Pancreas (tissue), 10 donors: Measurements from ENCODE around the gene MAN2A2. TPM values are rescaled to one million over a fixed set of nuclear protein-coding genes. Genes with fewer than 3 reads are reported as not detected.

Experiments
- ATAC-seq, 4 donors: fragments of 200-7000 bp; cut with Tn5 transposase; one replicate each; pipeline versions ENCODE4 v1.8.0 to v1.9.1; 2020; ENCODE audit warnings: mild to moderate bottlenecking in 4 of 4, moderate library complexity in 4 of 4
- DNase-seq, 6 donors: peaks; one replicate each; pipeline ENCODE4 v3.0.0-alpha.2; 2020
- FAIRE-seq: peaks from 2 replicates; lab custom pipeline; 2012; peaks lifted over from hg19 to GRCh38; lab: Jason Lieb, UNC
- H3K27ac ChIP-seq, 4 donors: fragments of 200-600 bp; sonication (generic); 1 replicate in 3 of 4; 2 replicates in 1 of 4; pipeline versions ENCODE4 v1.5.0 to v1.8.0; 2020
- H3K27me3 ChIP-seq, 4 donors: fragments of 200-600 bp; one replicate each; pipeline ENCODE4 v1.8.0; 2021
- H3K36me3 ChIP-seq, 3 donors: fragments of 200-600 bp; sonication (generic) in 1 of 3; one replicate each; pipeline versions ENCODE4 v1.5.0 to v1.8.0; 2020 to 2021
- H3K4me1 ChIP-seq, 3 donors: fragments of 200-600 bp; one replicate each; pipeline ENCODE4 v1.8.0; 2021
- H3K4me3 ChIP-seq, 4 donors: fragments of 200-600 bp; sonication (generic) in 2 of 4; one replicate each; pipeline versions ENCODE4 v1.5.0 to v1.8.0; 2020 to 2021
- H3K9me3 ChIP-seq, 4 donors: fragments of 200-600 bp; one replicate each; pipeline ENCODE4 v1.8.0; 2021
- CTCF ChIP-seq, 4 donors: fragments of 200-600 bp; sonication (generic) in 3 of 4; IDR thresholded peaks; one replicate each; pipeline versions ENCODE4 v1.5.0 to v1.8.0; 2021; ENCODE audit warnings: antibody characterized with exemption in 4 of 4
- WGBS, 2 donors: extraction: QIAGEN DNeasy Blood & Tissue Kit; methylation state at CpG; one replicate each; pipeline ENCODE4 v1.1.7; 2013; 5-methylcytosine and 5-hydroxymethylcytosine counted together
- intact Hi-C, 3 donors: fragments of 100-400 bp; cut with DNase I; formaldehyde crosslinking; loops; one replicate each; pipeline versions ENCODE4 v1.11.1 to v1.14.2; 2022
- polyA plus RNA-seq, 2 donors: library from polyadenylated mRNA; stranded (reverse); fragments of 200-250 nt; gene quantifications; one replicate each; pipeline ENCODE4 v1.2.3, GENCODE V29; 2013
- total RNA-seq, 6 donors: library from RNA; stranded (reverse); fragmentation: NEBNext Ultra II Directional in 4 of 6; extraction: Animal tissue kit (Norgen Biotek cat#: 25700) in 4 of 6; gene quantifications; one replicate each; pipeline versions ENCODE4 v1.2.1 to v1.2.4, GENCODE V29; 2021 to 2023
- donor health status: healthy with polysubstance abuse.
- donor health status: DM: no; HTN: no; CAD: no; lungs with moderate emphysema.
- donor health status: DM: no; HTN: no; CAD: no.
- donor health status: control.
- donor health status: control.
- donor health status: Bipolar disorder and iron deficiency.
- donor health status: DM: yes; HTN: yes; CAD: no.
- donor health status: DM: no; HTN: no; CAD: no.
- donor health status: DM: no; HTN: no; CAD: no.
- donor health status: DM: yes; HTN: yes; CAD: no.

Gene MAN2A2
- total and polyA plus RNA-seq, 8 donors = 56.6 to 118 (median 67.7) TPM

- intact Hi-C loops = loop anchor here in 1 of 3 donors (5.0 kb wide), 1 partner anchor 226 kb away; no protein-coding TSS in a partner anchor
- Histone ChIP-seq H3K27ac (no peak overlapping the region), H3K4me1 (peaks cover 2 to 29% (median 13%) of the 10 kb centered on the region in 3 donors), H3K36me3 (peaks cover 14 to 67% (median 61%) of the 10 kb centered on the region in 3 donors), H3K4me3 (no peak overlapping the region), H3K9me3 (no peaks in the 10 kb centered on the region), H3K27me3 (no peaks in the 10 kb centered on the region)
- peak in 3 of 6 donors; percentile 50 to 68 (median 57) for DNase-seq
- ATAC-seq = no peak
- 81 to 84% methylated on average over 15 of the region's 15 CpGs for WGBS, 2 donors
- no peak for FAIRE-seq
- TF ChIP-seq CTCF (IDR thresholded peaks at IDR 0.05) = no peak
Measured at GRCh38 chr15:90878660-90879059, 24.4 kb upstream of the MAN2A2 start.

DNA sequence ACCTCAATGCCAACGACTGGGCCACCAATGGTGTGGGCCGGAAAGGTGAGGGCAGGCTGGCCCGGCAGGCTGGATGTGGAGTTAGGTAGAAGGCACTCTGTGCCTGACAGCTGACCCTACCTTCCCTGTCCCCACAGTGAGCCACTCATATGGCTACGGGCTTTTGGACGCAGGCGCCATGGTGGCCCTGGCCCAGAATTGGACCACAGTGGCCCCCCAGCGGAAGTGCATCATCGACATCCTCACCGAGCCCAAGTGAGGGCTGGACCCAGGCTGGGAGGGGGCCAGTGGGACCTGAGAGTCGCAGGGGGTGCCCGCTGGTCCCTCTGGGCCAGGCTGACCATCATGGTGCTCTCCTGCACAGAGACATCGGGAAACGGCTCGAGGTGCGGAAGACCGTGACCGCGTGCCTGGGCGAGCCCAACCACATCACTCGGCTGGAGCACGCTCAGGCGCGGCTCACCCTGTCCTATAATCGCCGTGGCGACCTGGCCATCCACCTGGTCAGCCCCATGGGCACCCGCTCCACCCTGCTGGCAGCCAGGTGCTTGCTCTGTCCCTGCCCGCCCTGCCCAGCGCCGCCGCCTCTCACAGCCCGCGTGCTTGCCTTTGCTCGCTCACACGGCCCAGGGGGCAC lies 23.3 kb upstream of the MAN2A2 start:
- Histone ChIP-seq H3K36me3 (peaks cover 14 to 67% (median 61%) of the 10 kb centered on the region in 3 donors), H3K27ac (no peak overlapping the region), H3K4me3 (no peak overlapping the region), H3K27me3 (no peaks in the 10 kb centered on the region), H3K4me1 (peaks cover 0 to 22% (median 4%) of the 10 kb centered on the region in 3 donors), H3K9me3 (no peaks in the 10 kb centered on the region)
- FAIRE-seq (no peak), ATAC-seq (no peak), DNase-seq (peak in 3 of 6 donors; percentile 46 to 69 (median 57))
- intact Hi-C loops = loop anchor here in 1 of 3 donors (5.0 kb wide), 1 partner anchor 228 kb away; no protein-coding TSS in a partner anchor
- 92 to 93% methylated on average over 35 of the region's 35 CpGs for WGBS, 2 donors
- TF ChIP-seq CTCF (IDR thresholded peaks at IDR 0.05) = no peak

DNA sequence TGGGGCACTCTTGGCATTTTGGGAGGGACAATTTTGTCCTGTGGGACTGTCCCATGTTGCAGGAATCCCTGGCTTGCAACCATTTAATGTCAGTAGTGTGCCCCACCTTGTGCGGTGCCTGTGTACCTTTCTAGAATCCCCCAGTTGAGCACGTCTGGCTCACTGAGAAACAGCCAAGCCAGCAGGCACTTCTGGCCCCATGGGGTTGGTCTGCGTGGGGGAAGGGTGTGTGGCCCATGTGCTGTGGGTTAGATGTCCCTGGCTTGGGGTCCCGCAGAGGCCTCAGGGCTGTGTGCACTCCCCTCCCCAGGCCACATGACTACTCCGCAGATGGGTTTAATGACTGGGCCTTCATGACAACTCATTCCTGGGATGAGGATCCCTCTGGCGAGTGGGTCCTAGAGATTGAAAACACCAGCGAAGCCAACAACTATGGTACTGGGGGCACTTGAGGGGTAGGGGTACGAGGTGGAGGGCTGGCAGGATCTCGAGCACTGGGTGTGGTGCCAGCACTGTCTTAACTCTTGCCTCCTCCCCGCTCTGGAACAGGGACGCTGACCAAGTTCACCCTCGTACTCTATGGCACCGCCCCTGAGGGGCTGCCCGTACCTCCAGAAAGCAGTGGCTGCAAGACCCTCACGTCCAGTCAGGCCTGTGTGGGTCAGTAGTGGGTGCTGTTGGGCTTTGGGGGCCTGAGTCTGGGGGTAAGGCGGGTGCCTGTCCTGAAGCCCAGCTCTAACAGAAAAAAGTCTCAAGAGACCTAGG lies 22.5 kb upstream of the MAN2A2 start:
- intact Hi-C loops = no loop called here
- no peak for TF ChIP-seq CTCF (IDR thresholded peaks at IDR 0.05)
- Histone ChIP-seq H3K36me3 (peaks cover 14 to 66% (median 61%) of the 10 kb centered on the region in 3 donors), H3K4me3 (no peak overlapping the region), H3K27me3 (no peaks in the 10 kb centered on the region), H3K27ac (no peak overlapping the region), H3K9me3 (no peaks in the 10 kb centered on the region), H3K4me1 (peaks cover 0 to 15% (median 0%) of the 10 kb centered on the region in 3 donors)
- WGBS, 2 donors = 86 to 94% methylated on average over 16 of the region's 16 CpGs
- peak in 1 of 6 donors; percentile 40 for DNase-seq
- no peak for ATAC-seq
- FAIRE-seq = no peak

DNA sequence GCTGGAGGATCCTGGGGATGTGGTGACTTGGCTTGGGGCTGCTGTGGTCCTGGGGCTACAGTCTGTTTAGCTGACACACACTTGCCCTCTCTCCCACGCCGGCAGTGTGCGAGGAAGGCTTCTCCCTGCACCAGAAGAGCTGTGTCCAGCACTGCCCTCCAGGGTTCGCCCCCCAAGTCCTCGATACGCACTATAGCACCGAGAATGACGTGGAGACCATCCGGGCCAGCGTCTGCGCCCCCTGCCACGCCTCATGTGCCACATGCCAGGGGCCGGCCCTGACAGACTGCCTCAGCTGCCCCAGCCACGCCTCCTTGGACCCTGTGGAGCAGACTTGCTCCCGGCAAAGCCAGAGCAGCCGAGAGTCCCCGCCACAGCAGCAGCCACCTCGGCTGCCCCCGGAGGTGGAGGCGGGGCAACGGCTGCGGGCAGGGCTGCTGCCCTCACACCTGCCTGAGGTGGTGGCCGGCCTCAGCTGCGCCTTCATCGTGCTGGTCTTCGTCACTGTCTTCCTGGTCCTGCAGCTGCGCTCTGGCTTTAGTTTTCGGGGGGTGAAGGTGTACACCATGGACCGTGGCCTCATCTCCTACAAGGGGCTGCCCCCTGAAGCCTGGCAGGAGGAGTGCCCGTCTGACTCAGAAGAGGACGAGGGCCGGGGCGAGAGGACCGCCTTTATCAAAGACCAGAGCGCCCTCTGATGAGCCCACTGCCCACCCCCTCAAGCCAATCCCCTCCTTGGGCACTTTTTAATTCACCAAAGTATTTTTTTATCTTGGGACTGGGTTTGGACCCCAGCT lies 21.7 kb upstream of the MAN2A2 start:
- Histone ChIP-seq H3K27ac (no peak overlapping the region), H3K9me3 (no peaks in the 10 kb centered on the region), H3K36me3 (peaks cover 13 to 58% (median 53%) of the 10 kb centered on the region in 3 donors), H3K4me1 (peaks cover 0 to 20% (median 0%) of the 10 kb centered on the region in 3 donors), H3K27me3 (no peaks in the 10 kb centered on the region), H3K4me3 (no peak overlapping the region)
- no peak for ATAC-seq
- WGBS, 2 donors = 84 to 85% methylated on average over 32 to 35 of the region's 35 CpGs
- no peak for TF ChIP-seq CTCF (IDR thresholded peaks at IDR 0.05)
- intact Hi-C loops = no loop called here
- DNase-seq = peak in 3 of 6 donors; percentile 52 to 82 (median 60)
- FAIRE-seq = no peak
